Lower lobe of right lung (tissue), 2 donors: ENCODE measurements around the gene ADGRG6. TPM values are rescaled to one million over a fixed set of nuclear protein-coding genes. Genes with fewer than 3 reads are reported as not detected.
A peak's percentile ranks its signal among the peaks of the same experiment; 100 is the strongest.

Source experiments
- ATAC-seq, 2 donors: fragments of 200-7000 bp; cut with Tn5 transposase; one replicate each; pipeline ENCODE4 v1.9.1; 2020 to 2022; ENCODE audit warnings: mild to moderate bottlenecking in 2 of 2, moderate library complexity in 2 of 2
- DNase-seq: peaks from one replicate; pipeline ENCODE4 v3.0.0-alpha.2; 2020
- H3K27ac ChIP-seq: fragments of 200-600 bp; one replicate; pipeline ENCODE4 v1.8.0; 2022
- H3K27me3 ChIP-seq: fragments of 200-600 bp; one replicate; pipeline ENCODE4 v1.8.0; 2022; ENCODE audit warnings: low read depth
- H3K36me3 ChIP-seq: fragments of 200-600 bp; one replicate; pipeline ENCODE4 v1.8.0; 2022; ENCODE audit warnings: mild to moderate bottlenecking
- H3K4me1 ChIP-seq: fragments of 200-600 bp; one replicate; pipeline ENCODE4 v1.8.0; 2022
- H3K4me3 ChIP-seq: fragments of 200-600 bp; one replicate; pipeline ENCODE4 v1.8.0; 2022; ENCODE audit warnings: mild to moderate bottlenecking
- H3K9me3 ChIP-seq: fragments of 200-600 bp; one replicate; pipeline ENCODE4 v1.8.0; 2022
- CTCF ChIP-seq: fragments of 200-600 bp; IDR thresholded peaks from one replicate; pipeline ENCODE4 v1.8.0; 2022; ENCODE audit warnings: antibody characterized with exemption, mild to moderate bottlenecking
- intact Hi-C: fragments of 100-400 bp; cut with DNase I; formaldehyde crosslinking; loops from one replicate; pipeline ENCODE4 v1.11.0; 2022
- total RNA-seq: library from RNA; stranded (reverse); fragmentation: NEBNext Ultra II Directional; extraction: Animal tissue kit (Norgen Biotek cat#: 25700); gene quantifications from one replicate; pipeline ENCODE4 v1.2.1, GENCODE V29; 2021
- donor health status: DM: no; HTN: yes; CAD: no; lungs with severe emphysema.

Gene ADGRG6
- total RNA-seq, 1 donor from 2014 or later, result 35.7 TPM

- Histone ChIP-seq H3K4me3 (no peak overlapping the region), H3K4me1 (no peaks in the 10 kb centered on the region), H3K27me3 (no peaks in the 10 kb centered on the region), H3K9me3 (no peaks in the 10 kb centered on the region), H3K27ac (no peak overlapping the region), H3K36me3 (no peaks in the 10 kb centered on the region)
- intact Hi-C loops, result no loop called here
- TF ChIP-seq CTCF, result no peak
- DNase-seq (no peak), ATAC-seq (no peak)
These were observed 67.5 kb downstream of the ADGRG6 start for GRCh38 chr6:142369266-142369665.

GRCh38 chr6:142372348-142372747 lies 70.5 kb downstream of the ADGRG6 start:
- intact Hi-C loops, result no loop called here
- no peaks in the 10 kb centered on the region for H3K36me3 ChIP-seq
- H3K9me3 ChIP-seq, result no peaks in the 10 kb centered on the region
- no peak for DNase-seq
- H3K27ac ChIP-seq, result no peak overlapping the region
- no peaks in the 10 kb centered on the region for H3K27me3 ChIP-seq
- no peak overlapping the region for H3K4me3 ChIP-seq
- ATAC-seq, result no peak
- no peak for TF ChIP-seq CTCF
- peaks cover 21% of the 10 kb centered on the region for H3K4me1 ChIP-seq

GRCh38 chr6:142373268-142374090 lies 71.7 kb downstream of the ADGRG6 start:
- H3K4me3 ChIP-seq, result no peak overlapping the region
- DNase-seq (no peak), ATAC-seq (no peak)
- no peaks in the 10 kb centered on the region for H3K9me3 ChIP-seq
- peaks cover 33% of the 10 kb centered on the region for H3K4me1 ChIP-seq
- no peak overlapping the region for H3K27ac ChIP-seq
- TF ChIP-seq CTCF, result no peak
- no peaks in the 10 kb centered on the region for H3K36me3 ChIP-seq
- H3K27me3 ChIP-seq, result no peaks in the 10 kb centered on the region
- intact Hi-C loops, result no loop called here

GRCh38 chr6:142374091-142374770 lies 72.4 kb downstream of the ADGRG6 start:
- Histone ChIP-seq H3K27ac (no peak overlapping the region), H3K36me3 (no peaks in the 10 kb centered on the region), H3K27me3 (no peaks in the 10 kb centered on the region), H3K4me3 (no peak overlapping the region), H3K9me3 (no peaks in the 10 kb centered on the region), H3K4me1 (peaks cover 39% of the 10 kb centered on the region)
- intact Hi-C loops, result no loop called here
- ATAC-seq (no peak), DNase-seq (no peak)
- no peak for TF ChIP-seq CTCF

- H3K36me3 ChIP-seq, result no peaks in the 10 kb centered on the region
- peak; percentile 66 to 88 for ATAC-seq
- no peaks in the 10 kb centered on the region for H3K9me3 ChIP-seq
- no peak for TF ChIP-seq CTCF
- DNase-seq, result no peak
- H3K27ac ChIP-seq, result no peak overlapping the region
- no peaks in the 10 kb centered on the region for H3K27me3 ChIP-seq
- H3K4me3 ChIP-seq, result no peak overlapping the region
- intact Hi-C loops, result no loop called here
- peaks cover 39% of the 10 kb centered on the region for H3K4me1 ChIP-seq
These were observed 73.3 kb downstream of the ADGRG6 start for GRCh38 chr6:142374965-142375733.
